SK-N-SH (cell line): ENCODE data around the gene CRYZL1.
A peak's percentile ranks its signal among the peaks of the same experiment; 100 is the strongest.

ENCODE experiments used
- CTCF ChIP-seq: fragments of 200-600 bp; sonication (generic); IDR thresholded peaks from 2 replicates; pipeline ENCODE4 v1.6.1; 2017; ENCODE audit warnings: antibody characterized with exemption, mild to moderate bottlenecking, moderate library complexity
- EP300 ChIP-seq, 2 experiments: IDR thresholded peaks; 2 replicates each; pipeline versions ENCODE4 v1.4.0 to v1.6.1; 2012; ENCODE audit warnings: borderline replicate concordance in 1 of 2, low read depth in 1 of 2, low read length in 1 of 2
- EZH2phosphoT487 ChIP-seq: fragments of 200-600 bp; sonication (generic); IDR thresholded peaks from 2 replicates; pipeline ENCODE4 v1.6.1; 2017; ENCODE audit warnings: low read depth, mixed run types, mild to moderate bottlenecking, antibody characterized with exemption, moderate library complexity, borderline replicate concordance
- JUND ChIP-seq: IDR thresholded peaks from 2 replicates; pipeline ENCODE4 v1.4.0; 2012
- NFIC ChIP-seq: IDR thresholded peaks from 2 replicates; pipeline ENCODE4 v1.4.0; 2012; ENCODE audit warnings: borderline replicate concordance
- PBX3 ChIP-seq: IDR thresholded peaks from 2 replicates; pipeline ENCODE4; 2012
- REST ChIP-seq: IDR thresholded peaks from 2 replicates; pipeline ENCODE4 v1.6.1; 2012; ENCODE audit warnings: mild to moderate bottlenecking, low read depth, low read length, moderate library complexity
- RFX5 ChIP-seq: IDR thresholded peaks from 2 replicates; pipeline ENCODE4 v1.6.1; 2012; ENCODE audit warnings: mild to moderate bottlenecking, improper control_type of control experiment, low read length
- SIN3A ChIP-seq: IDR thresholded peaks from 2 replicates; pipeline ENCODE4 v1.6.1; 2012; ENCODE audit warnings: low read depth, mild to moderate bottlenecking, low read length, moderate library complexity, borderline replicate concordance
- SMC3 ChIP-seq: IDR thresholded peaks from 2 replicates; pipeline ENCODE4 v1.6.1; 2012; ENCODE audit warnings: low read depth, low read length, improper control_type of control experiment
- TCF12 ChIP-seq: IDR thresholded peaks from 2 replicates; pipeline ENCODE4 v1.4.0; 2012
- USF2 ChIP-seq: fragments of 150-350 bp; IDR thresholded peaks from 2 replicates; pipeline ENCODE4 v1.6.1; 2017; ENCODE audit warnings: antibody characterized with exemption, low read length, low read depth, borderline replicate concordance
- YY1 ChIP-seq: IDR thresholded peaks from 2 replicates; pipeline ENCODE4 v1.4.0; 2012; ENCODE audit warnings: low read depth, mild to moderate bottlenecking
- ZBTB33 ChIP-seq: IDR thresholded peaks from 2 replicates; pipeline ENCODE4 v1.4.0; 2012; ENCODE audit warnings: low read depth, borderline replicate concordance

GRCh38 chr21:33655588-33656221 lies 14.2 kb upstream of the CRYZL1 start:
- TF ChIP-seq CTCF (no peak), SMC3 (no peak), ZBTB33 (no peak), TCF12 (peak; percentile 41), SIN3A (no peak), USF2 (no peak), EZH2phosphoT487 (no peak), REST (no peak), JUND (peak; percentile 83), NFIC (no peak; the same call in 1 of the 2 replicates), EP300 (IDR thresholded peaks at IDR 0.05; ENCODE audit: borderline replicate concordance in 1 of 2, low read depth in 1 of 2, low read length in 1 of 2) (no peak), YY1 (no peak), PBX3 (peak; percentile 25; the same call in 1 of the 2 replicates), RFX5 (no peak)
